M059J (cell line): ENCODE results near the gene NRSN2. TPM values are rescaled to one million over a fixed set of nuclear protein-coding genes. Genes with fewer than 3 reads are reported as not detected.
"Not testable (repeated sequence)": the region's sequence is repeated elsewhere in the genome, so short reads cannot be mapped to it uniquely, and the experiment has no call there.

Experiments used
- DNase-seq: peaks from one replicate; pipeline ENCODE4 v3.0.0-alpha.2; 2012; ENCODE audit warnings: low read depth
- total RNA-seq: library from RNA; depleted of rRNA; stranded (reverse); fragments of >200 nt; shearing (Covaris generic); gene quantifications from 2 replicates; pipeline ENCODE4 v1.2.3, GENCODE V29; 2014

Gene NRSN2
- total RNA-seq, 1 experiment from 2014 or later, result 149 TPM

DNA sequence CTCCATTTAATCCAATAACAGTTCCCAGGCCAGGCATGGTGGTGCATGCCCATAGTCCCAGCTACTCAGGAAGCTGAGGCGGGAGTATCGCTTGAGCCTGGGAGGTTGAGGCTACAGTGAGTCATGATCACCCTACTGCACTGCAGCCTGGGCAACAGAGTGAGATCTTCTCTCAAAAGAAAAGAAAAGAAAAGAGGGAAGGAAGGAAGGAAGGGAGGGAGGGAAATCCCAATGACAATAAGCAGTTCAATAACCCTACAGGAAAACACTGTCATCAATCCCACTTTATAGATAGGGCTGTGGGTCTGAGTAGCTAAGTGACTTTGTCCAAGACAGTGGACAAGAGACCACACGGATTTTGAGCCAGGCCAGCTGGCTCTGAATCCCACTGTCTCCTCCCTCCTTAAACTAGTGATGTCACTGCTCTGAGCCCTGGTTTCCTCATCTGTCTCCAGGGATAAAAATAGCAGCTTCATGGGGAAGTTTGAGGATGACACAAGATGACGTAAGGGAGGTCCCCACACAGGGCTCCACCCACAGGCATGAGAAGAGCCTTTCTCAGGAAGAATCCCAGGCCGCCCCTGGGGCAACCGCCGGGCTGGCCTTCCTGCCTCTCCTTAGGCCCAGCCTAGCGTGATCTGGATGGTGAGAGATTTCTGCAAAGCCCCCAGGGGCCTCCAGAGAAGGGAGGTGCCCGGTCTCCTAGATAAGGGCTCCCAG lies 26.4 kb downstream of the NRSN2 start:
- peak; percentile 90 for DNase-seq

DNA sequence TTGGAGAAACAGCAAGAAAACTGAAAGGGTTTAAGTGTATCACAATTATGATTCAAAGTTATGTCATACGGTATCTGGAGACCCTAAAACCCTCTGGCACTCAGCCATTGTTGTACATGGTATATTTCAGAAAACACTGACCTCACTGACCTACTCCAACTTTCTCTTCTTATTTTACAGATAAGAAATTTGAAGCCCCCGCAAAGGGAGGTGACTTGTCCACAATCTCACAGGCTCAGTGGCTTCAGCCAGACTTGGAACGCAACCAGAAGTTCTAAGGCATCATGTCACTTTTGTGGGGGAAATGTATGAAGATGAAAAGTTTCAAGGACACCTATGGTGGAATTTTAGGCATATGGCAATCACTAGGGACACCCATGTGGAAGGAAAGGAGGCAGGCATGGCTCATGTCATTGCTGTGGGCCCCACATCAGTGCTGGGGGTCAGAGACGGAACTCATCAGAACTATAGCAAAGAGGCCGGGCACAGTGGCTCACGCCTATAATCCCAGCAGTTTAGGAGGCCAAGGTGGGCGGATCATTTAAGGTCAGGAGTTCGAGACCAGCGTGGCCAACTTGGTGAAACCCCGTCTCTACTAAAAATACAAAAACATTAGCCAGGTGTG lies 28.5 kb downstream of the NRSN2 start:
- DNase-seq, result no peak

- no peak for DNase-seq
These were observed 29.2 kb downstream of the NRSN2 start for GRCh38 chr20:376089-376488.

- DNase-seq, result no peak
These were observed 29.8 kb downstream of the NRSN2 start for GRCh38 chr20:376750-377149.

- not testable (repeated sequence) for DNase-seq
These were observed 30.7 kb downstream of the NRSN2 start for GRCh38 chr20:377578-377977.

GRCh38 chr20:378961-379336 lies 32.0 kb downstream of the NRSN2 start:
- no peak for DNase-seq

GRCh38 chr20:380763-381580 lies 34.1 kb downstream of the NRSN2 start:
- DNase-seq, result peak; percentile 61

DNA sequence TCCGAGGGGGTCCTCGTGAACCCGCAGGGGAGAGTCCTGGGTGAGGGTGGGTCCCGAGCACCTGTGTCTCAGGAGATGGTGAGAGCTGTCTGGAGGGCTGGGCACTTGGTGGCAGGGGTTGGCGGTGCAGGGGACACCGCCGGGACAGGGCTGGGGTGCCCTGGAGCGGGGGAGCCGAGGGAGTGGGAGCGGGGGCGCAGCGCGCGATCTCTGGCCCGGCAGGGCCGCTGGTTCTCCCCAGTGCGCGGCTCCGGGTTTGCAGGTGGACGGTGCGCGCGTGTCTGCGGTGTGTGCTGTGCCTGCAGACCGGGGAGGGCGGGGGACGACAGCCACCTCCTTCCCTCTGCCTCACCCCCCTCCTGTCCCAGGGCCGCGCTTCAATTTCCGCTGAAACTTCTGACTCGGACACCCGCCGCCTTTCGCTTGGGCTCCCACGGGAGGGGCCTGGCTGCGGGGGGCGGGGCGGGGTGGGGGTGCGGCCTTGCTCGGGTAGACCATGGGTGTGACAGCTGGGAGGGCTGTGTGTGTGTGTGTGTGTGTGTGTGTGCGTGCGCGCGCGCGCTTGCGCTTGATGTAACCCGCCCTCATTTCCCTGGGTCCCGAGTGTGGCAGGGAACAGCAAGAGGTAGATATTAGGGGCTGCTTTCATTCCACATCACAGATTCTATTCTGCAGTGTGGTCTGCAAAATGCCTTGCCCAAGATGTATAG lies 34.8 kb downstream of the NRSN2 start:
- peak; percentile 58 for DNase-seq

DNA sequence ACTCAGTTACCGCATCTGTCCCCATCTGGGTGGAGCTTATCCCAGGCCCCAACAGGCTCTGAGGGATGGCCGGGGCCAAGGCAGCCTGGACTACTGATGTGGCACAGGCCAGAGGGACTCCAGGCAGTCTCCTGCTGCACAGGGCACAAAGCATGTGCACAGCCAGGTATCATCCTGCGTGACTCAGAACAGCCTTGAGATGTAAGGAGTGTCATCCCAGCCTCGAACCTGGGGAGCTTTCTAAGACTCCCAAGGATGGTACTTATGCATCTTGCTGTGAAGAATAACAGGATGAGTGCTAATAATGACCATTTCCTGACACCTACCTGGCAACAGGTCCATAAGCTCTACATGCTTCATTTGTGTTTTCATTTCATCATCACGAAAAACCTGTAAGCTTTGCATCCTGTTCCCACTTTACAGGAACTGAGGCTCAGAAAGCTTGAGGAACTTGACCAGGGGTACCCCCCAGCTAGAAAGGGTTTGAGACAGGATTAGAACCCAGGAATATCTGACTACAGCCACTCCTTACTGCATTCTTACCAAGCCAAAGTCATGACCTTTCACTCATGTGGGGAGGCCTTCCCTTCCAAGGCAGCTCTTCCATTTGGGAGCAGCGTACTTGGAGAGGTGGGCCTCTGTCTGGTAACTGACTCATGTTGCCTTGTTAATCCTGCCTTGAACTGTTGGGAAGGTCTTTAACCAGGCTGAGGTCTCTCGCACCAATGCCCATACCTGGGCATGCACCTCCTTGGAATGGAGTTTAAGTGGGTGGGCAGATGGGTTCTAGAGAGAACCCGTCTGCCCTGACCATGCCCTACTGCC lies 35.6 kb downstream of the NRSN2 start:
- no peak for DNase-seq

DNA sequence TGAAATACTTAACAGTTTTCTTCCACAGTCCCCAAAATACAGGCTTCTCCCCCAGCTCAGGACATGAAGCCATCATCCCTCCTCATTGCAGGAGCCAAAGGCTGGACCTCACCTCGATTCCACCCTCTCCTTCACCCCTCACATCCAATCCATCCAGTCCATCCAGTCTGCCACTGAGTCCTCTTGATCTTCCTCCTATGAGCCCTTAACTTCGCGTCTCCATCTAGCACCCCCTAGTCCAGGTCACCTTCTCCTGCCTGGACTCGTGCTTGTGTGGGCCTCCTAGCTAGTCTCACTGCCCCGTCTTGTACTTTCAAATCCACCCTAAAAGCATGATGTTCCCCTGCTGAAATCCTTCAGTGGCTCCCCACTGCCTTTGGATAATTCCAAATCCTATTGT lies 37.0 kb downstream of the NRSN2 start:
- no peak for DNase-seq

- DNase-seq, result no peak
These were observed 37.8 kb downstream of the NRSN2 start for GRCh38 chr20:384723-385122.

DNA sequence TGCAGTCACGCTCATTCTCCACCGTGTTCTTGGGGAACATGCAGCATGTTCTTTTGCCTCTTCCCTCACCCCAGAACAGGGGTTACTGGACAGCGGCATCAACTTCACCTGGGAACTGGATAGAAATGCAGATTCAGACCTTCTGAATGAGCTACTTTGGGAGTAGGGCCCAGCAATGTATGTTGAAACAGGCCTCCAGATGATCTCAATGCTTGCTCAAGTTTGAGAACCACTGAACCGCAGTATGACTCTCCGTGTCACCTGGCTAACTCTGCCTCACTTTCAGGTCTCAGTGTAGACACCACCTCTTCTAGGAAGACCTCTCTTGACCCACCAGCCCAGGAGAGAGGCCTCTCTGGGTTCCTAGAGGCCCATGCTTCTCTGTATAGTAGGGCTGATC lies 38.5 kb downstream of the NRSN2 start:
- no peak for DNase-seq

DNA sequence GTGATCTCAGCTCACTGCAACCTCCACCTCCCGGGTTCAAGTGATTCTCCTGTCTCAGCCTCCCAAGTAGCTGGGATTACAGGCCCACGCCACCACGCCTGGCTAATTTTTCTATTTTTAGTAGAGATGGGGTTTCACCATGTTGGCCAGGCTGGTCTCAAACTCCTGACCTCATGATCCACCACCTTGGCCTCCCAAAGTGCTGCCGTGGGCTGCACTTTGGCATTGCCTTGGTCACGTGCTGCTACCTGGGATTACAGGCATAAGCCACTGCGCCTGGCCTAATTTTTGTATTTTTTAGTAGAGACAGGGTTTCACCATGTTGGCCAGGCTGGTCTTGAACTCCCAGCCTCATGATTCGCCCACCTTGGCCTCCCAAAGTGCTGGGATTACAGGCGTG lies 39.7 kb downstream of the NRSN2 start:
- DNase-seq, result not testable (repeated sequence)

GRCh38 chr20:387520-387919 lies 40.6 kb downstream of the NRSN2 start:
- no peak for DNase-seq

GRCh38 chr20:388034-388994 lies 41.4 kb downstream of the NRSN2 start:
- DNase-seq, result no peak

DNA sequence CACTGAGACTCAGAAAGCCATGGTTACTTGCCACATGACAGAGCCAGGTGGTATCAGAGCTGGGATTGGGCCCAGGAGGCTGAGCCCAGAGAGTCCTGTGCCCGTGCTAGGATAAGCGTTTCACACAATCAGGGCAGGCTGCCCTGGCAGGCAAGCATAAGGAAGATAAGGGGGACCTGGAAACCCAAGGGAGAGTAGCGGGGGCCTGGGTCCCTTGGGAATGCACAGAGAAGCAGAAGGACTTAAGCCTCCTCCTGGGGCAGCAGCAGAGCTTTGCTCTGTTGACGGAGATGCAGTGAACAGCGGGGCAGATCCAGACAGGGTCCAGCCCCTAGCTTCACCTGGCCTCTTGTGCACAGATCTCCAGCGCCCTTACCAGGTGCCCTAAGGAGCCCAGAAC lies 42.3 kb downstream of the NRSN2 start:
- DNase-seq, result no peak

DNA sequence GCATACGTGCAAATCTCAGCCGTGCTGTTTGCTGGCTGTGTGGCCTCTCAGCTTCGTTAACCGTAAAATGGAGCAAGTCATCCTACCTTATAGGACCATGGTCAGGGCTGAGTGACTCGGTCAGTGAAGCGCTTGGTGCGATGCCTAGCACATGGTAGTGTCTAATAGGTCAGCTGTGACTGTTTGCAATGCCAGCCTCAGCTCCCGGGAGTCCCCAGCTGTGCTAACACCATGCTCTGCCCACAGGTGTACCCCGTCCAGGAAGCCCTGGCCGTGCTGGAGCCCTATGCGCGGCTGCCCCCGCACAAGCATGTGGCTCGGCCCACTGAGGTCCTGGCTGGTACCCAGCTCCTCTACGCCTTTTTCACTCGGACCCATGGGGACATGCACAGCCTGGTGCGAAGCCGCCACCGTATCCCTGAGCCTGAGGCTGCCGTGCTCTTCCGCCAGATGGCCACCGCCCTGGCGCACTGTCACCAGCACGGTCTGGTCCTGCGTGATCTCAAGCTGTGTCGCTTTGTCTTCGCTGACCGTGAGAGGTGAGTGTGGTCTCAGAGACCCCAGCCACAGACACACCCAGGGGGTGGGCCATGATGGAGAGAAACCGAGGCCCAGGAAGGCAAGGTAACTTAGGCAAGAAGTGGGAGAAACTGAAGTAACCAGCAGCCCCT lies 44.3 kb downstream of the NRSN2 start:
- DNase-seq, result no peak

GRCh38 chr20:393296-393695 lies 46.4 kb downstream of the NRSN2 start:
- not testable (repeated sequence) for DNase-seq

DNA sequence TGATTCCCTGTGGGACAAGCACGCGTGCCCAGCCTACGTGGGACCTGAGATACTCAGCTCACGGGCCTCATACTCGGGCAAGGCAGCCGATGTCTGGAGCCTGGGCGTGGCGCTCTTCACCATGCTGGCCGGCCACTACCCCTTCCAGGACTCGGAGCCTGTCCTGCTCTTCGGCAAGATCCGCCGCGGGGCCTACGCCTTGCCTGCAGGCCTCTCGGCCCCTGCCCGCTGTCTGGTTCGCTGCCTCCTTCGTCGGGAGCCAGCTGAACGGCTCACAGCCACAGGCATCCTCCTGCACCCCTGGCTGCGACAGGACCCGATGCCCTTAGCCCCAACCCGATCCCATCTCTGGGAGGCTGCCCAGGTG lies 49.3 kb downstream of the NRSN2 start:
- DNase-seq, result no peak
